Mesenchymal stem cell (in vitro differentiated cells and primary cell): ENCODE data around the gene CCNB1. TPM values are rescaled to one million over a fixed set of nuclear protein-coding genes. Genes with fewer than 3 reads are reported as not detected.

ENCODE experiments used
- small RNA-seq: library from polyadenylated mRNA; stranded (forward); fragments of <200 nt; extraction: miRNeasy Mini kit (QIAGEN cat#:217004); gene quantifications from one replicate; pipeline ENCODE3, GENCODE V24; 2013; ENCODE audit warnings: low read depth

CCNB1 gene

Small RNA genes lying within 50 kb of the gene (small RNA-seq; reads per million reads assigned to genes)
- gene SNORA50D, result not detected
